Prostate gland (tissue), 2 donors: Measurements from ENCODE around the gene TRAPPC4. TPM values are rescaled to one million over a fixed set of nuclear protein-coding genes. Genes with fewer than 3 reads are reported as not detected.
"Not testable (repeated sequence)": the region's sequence is repeated elsewhere in the genome, so short reads cannot be mapped to it uniquely, and the experiment has no call there.

Source experiments
- DNase-seq: peaks from one replicate; pipeline ENCODE4 v3.0.0-alpha.2; 2019; ENCODE audit warnings: low spot score
- H3K27ac ChIP-seq, 2 donors: fragments of 200-600 bp; sonication (generic); 2 replicates each; pipeline ENCODE4 v1.5.1; 2017 to 2019
- H3K27me3 ChIP-seq: fragments of 200-600 bp; sonication (generic); replicated peaks from 2 replicates; pipeline ENCODE4 v1.5.1; 2019; ENCODE audit not compliant: insufficient read depth
- H3K36me3 ChIP-seq, 2 donors: fragments of 200-600 bp; sonication (generic); 1 replicate in 1 of 2; 2 replicates in 1 of 2; pipeline versions ENCODE4 v1.5.1 to v1.8.1; 2017 to 2019
- H3K4me1 ChIP-seq: fragments of 200-600 bp; sonication (generic); replicated peaks from 2 replicates; pipeline ENCODE4 v1.5.1; 2019
- H3K4me3 ChIP-seq, 2 donors: fragments of 200-600 bp; sonication (generic); 2 replicates each; pipeline ENCODE4 v1.5.1; 2017 to 2019
- H3K9me3 ChIP-seq: fragments of 200-600 bp; sonication (generic); 2 replicates; pipeline ENCODE4 v1.5.1; 2017
- CTCF ChIP-seq, 4 experiments: fragments of 200-600 bp in 2 of 4; fragments of 450-650 bp in 2 of 4; sonication (generic) in 2 of 4; IDR thresholded peaks; 1 replicate in 3 of 4; 2 replicates in 1 of 4; pipeline ENCODE4 v1.5.1; 2016 to 2019; ENCODE audit warnings: antibody characterized with exemption in 4 of 4, mild to moderate bottlenecking in 2 of 4, moderate library complexity in 2 of 4
- POLR2A ChIP-seq: fragments of 450-650 bp; IDR thresholded peaks from one replicate; pipeline ENCODE4 v1.6.1; 2016; ENCODE audit warnings: antibody characterized with exemption, mild to moderate bottlenecking
- POLR2AphosphoS5 ChIP-seq: sonication (generic); formaldehyde crosslinking; IDR thresholded peaks from one replicate; pipeline ENCODE4 v1.6.1; 2017; ENCODE audit warnings: antibody characterized with exemption
- WGBS: methylation state at CpG from one replicate; pipeline ENCODE4 v1.1.5; 2018; 5-methylcytosine and 5-hydroxymethylcytosine counted together
- intact Hi-C: fragments of 100-400 bp; cut with DNase I; formaldehyde crosslinking; loops from one replicate; pipeline ENCODE4 v1.14.2; 2022
- total RNA-seq, 2 donors: library from RNA; depleted of rRNA; stranded (reverse); fragments of >200 nt; gene quantifications; one replicate each; pipeline ENCODE4 v1.1.0, GENCODE V29; 2016

TRAPPC4 gene
- total RNA-seq, 2 donors from 2014 or later: 79.8 to 83.5 TPM

GRCh38 chr11:118975771-118976709, 42.5 kb upstream of the TRAPPC4 start:
- TF ChIP-seq POLR2A (no peak), POLR2AphosphoS5 (no peak), CTCF (IDR thresholded peaks at IDR 0.05) (no peak)
- H3K4me3 ChIP-seq: no peak overlapping the region
- intact Hi-C loops: no loop called here
- no peaks in the 10 kb centered on the region for H3K4me1 ChIP-seq
- no peaks in the 10 kb centered on the region for H3K9me3 ChIP-seq
- 71% methylated on average over 15 of the region's 15 CpGs for WGBS
- H3K27ac ChIP-seq: no peak overlapping the region
- no peak for DNase-seq
- no peaks in the 10 kb centered on the region for H3K27me3 ChIP-seq
- H3K36me3 ChIP-seq: no peaks in the 10 kb centered on the region

GRCh38 chr11:118979434-118979833, 39.1 kb upstream of the TRAPPC4 start:
- no peaks in the 10 kb centered on the region for H3K9me3 ChIP-seq
- no peaks in the 10 kb centered on the region for H3K27me3 ChIP-seq
- TF ChIP-seq CTCF (IDR thresholded peaks at IDR 0.05) (no peak), POLR2A (no peak), POLR2AphosphoS5 (no peak)
- intact Hi-C loops: no loop called here
- no peaks in the 10 kb centered on the region for H3K4me1 ChIP-seq
- no peak overlapping the region for H3K27ac ChIP-seq
- H3K36me3 ChIP-seq: no peaks in the 10 kb centered on the region
- DNase-seq: no peak
- no peak overlapping the region for H3K4me3 ChIP-seq
- WGBS: 43% methylated on average over 9 of the region's 9 CpGs

- Histone ChIP-seq H3K36me3 (no peaks in the 10 kb centered on the region), H3K4me1 (no peaks in the 10 kb centered on the region), H3K27me3 (no peaks in the 10 kb centered on the region), H3K9me3 (no peaks in the 10 kb centered on the region), H3K4me3 (no peak overlapping the region), H3K27ac (no peak overlapping the region)
- intact Hi-C loops: no loop called here
- 19% methylated on average over 21 of the region's 21 CpGs for WGBS
- no peak for DNase-seq
- TF ChIP-seq CTCF (IDR thresholded peaks at IDR 0.05) (no peak), POLR2AphosphoS5 (no peak), POLR2A (no peak)
These were observed 38.2 kb upstream of the TRAPPC4 start for GRCh38 chr11:118980191-118980881.

GRCh38 chr11:118984337-118984736, 34.2 kb upstream of the TRAPPC4 start:
- H3K27me3 ChIP-seq, H3K9me3 ChIP-seq, H3K27ac ChIP-seq, intact Hi-C loops, H3K4me3 ChIP-seq, H3K4me1 ChIP-seq, DNase-seq, H3K36me3 ChIP-seq: not testable (repeated sequence)
- WGBS: 59% methylated on average over 8 of the region's 8 CpGs

- 57% methylated on average over 2 of the region's 2 CpGs for WGBS
- no peak for TF ChIP-seq POLR2AphosphoS5
- TF ChIP-seq POLR2A: no peak
- TF ChIP-seq CTCF (IDR thresholded peaks at IDR 0.05): no peak
- Histone ChIP-seq H3K4me1 (no peaks in the 10 kb centered on the region), H3K27me3 (no peaks in the 10 kb centered on the region), H3K4me3 (no peak overlapping the region), H3K36me3 (no peaks in the 10 kb centered on the region), H3K27ac (no peak overlapping the region), H3K9me3 (no peaks in the 10 kb centered on the region)
- intact Hi-C loops: no loop called here
- DNase-seq: no peak
These were observed 33.7 kb upstream of the TRAPPC4 start for GRCh38 chr11:118984825-118985224.
